MM.1S (cell line): ENCODE data around the gene ZNF335.

ENCODE experiments used
- CTCF ChIP-seq: fragments of 300-600 bp; sonication (generic); IDR thresholded peaks from 2 replicates; pipeline ENCODE4 v1.5.1; 2016; ENCODE audit warnings: antibody characterized with exemption, low read length, mixed read lengths
- EZH2 ChIP-seq: fragments of 300-600 bp; sonication (generic); optimal IDR thresholded peaks from 2 replicates; pipeline ENCODE3; 2017; ENCODE audit warnings: low read depth, mild to moderate bottlenecking, antibody characterized with exemption, low read length, mixed read lengths

DNA sequence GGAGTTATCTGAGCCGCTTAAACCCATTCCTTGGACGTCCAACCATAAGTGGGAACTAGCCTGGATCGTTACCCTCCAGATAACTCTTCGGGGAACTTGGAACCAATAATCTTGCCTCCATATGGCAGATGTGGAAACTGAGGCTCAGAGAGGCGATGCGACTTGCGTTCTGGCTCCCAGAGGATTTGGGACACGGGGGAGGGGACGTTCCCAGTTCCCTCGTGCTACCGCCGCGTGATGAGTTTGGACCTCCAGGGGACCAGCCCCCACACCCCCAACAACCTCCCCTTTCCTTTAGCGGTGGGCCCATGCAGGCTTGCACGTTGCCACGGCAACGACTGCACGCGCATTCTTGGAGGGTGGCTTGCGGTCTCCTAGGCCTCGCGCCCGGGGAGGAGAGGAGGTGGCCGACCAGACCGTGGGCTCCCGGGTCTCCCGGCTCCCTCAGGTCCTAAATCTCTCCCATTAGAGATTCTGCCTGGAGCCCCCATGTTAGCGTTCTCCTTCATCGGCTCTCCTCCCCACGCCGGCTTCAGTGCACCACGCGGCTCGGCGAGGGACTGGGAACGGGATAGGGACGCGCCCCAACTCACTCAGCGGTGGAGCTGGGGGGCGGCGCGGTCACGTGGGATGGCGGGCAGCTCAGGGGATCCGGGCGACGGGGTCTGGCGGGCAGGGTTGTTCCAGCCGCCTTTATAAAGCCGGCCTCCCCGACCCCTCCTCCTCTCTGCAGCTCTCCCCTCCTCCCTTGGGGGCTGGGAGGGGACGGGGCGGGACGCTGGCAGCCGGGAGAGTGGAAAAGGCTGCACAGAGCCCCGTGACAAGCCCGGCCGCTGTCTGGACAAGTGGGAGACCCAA lies 60.3 kb downstream of the ZNF335 start, which contains the start of gene PLTP:
- no peak for TF ChIP-seq CTCF
- no peak for TF ChIP-seq EZH2
